ENCODE results near the gene CRNN. TPM values are rescaled to one million over a fixed set of nuclear protein-coding genes. Genes with fewer than 3 reads are reported as not detected.

CRNN gene
- total RNA-seq, 2 donors from 2014 or later, result not detected

GRCh38 chr1:152447484-152447883 is 33.4 kb upstream of the CRNN start:
- Histone ChIP-seq H3K27ac (ENCODE audit: low read depth, low read length) (no peak overlapping the region), H3K9me3 (ENCODE audit: control insufficient read depth, low read length) (peaks cover 78% of the 10 kb centered on the region), H3K27me3 (ENCODE audit: control insufficient read depth, insufficient read depth, low read length, poor library complexity, severe bottlenecking) (no peaks in the 10 kb centered on the region), H3K36me3 (ENCODE audit: control insufficient read depth, insufficient read depth, low read length) (no peaks in the 10 kb centered on the region), H3K9ac (ENCODE audit: extremely low read depth, low read length, poor library complexity, severe bottlenecking) (no peak overlapping the region), H3K4me1 (ENCODE audit: control insufficient read depth, insufficient read depth, low read length) (no peaks in the 10 kb centered on the region), H3K4me3 (ENCODE audit: low read length) (no peak overlapping the region)
- Mint-ChIP-seq H3K9me3 (peaks cover 35% of the 10 kb centered on the region), H3K36me3 (ENCODE audit: low read depth) (no peaks in the 10 kb centered on the region), H3K4me3 (no peak overlapping the region), H3K27ac (no peak overlapping the region), H3K4me1 (no peaks in the 10 kb centered on the region), H3K27me3 (ENCODE audit: insufficient read depth) (no peaks in the 10 kb centered on the region)
- 29 to 34% methylated on average over 4 of the region's 4 CpGs for WGBS, 2 experiments (ENCODE audit: insufficient coverage in 1 of 2, insufficient read length in 1 of 2)
- TF ChIP-seq CTCF (conservative IDR thresholded peaks at IDR 0.05), result no peak
- DNase-seq, result no peak

- 45 to 65% methylated on average over 4 of the region's 4 CpGs for WGBS, 2 experiments (ENCODE audit: insufficient coverage in 1 of 2, insufficient read length in 1 of 2)
- Histone ChIP-seq H3K9me3 (ENCODE audit: control insufficient read depth, low read length) (peaks cover 74% of the 10 kb centered on the region), H3K4me3 (ENCODE audit: low read length) (no peak overlapping the region), H3K4me1 (ENCODE audit: control insufficient read depth, insufficient read depth, low read length) (no peaks in the 10 kb centered on the region), H3K27me3 (ENCODE audit: control insufficient read depth, insufficient read depth, low read length, poor library complexity, severe bottlenecking) (no peaks in the 10 kb centered on the region), H3K27ac (ENCODE audit: low read depth, low read length) (no peak overlapping the region), H3K36me3 (ENCODE audit: control insufficient read depth, insufficient read depth, low read length) (no peaks in the 10 kb centered on the region), H3K9ac (ENCODE audit: extremely low read depth, low read length, poor library complexity, severe bottlenecking) (no peak overlapping the region)
- Mint-ChIP-seq H3K27me3 (ENCODE audit: insufficient read depth) (no peaks in the 10 kb centered on the region), H3K9me3 (peaks cover 57% of the 10 kb centered on the region), H3K4me3 (no peak overlapping the region), H3K4me1 (no peaks in the 10 kb centered on the region), H3K27ac (no peak overlapping the region), H3K36me3 (ENCODE audit: low read depth) (no peaks in the 10 kb centered on the region)
- no peak for DNase-seq
- no peak for TF ChIP-seq CTCF (conservative IDR thresholded peaks at IDR 0.05)
Measured at GRCh38 chr1:152444045-152444444, 30.0 kb upstream of the CRNN start.

GRCh38 chr1:152442765-152443164 is 28.7 kb upstream of the CRNN start:
- Mint-ChIP-seq H3K27me3 (ENCODE audit: insufficient read depth) (no peaks in the 10 kb centered on the region), H3K36me3 (ENCODE audit: low read depth) (no peaks in the 10 kb centered on the region), H3K4me1 (no peaks in the 10 kb centered on the region), H3K27ac (no peak overlapping the region), H3K4me3 (no peak overlapping the region), H3K9me3 (peaks cover 70% of the 10 kb centered on the region)
- H3K9ac ChIP-seq (ENCODE audit: extremely low read depth, low read length, poor library complexity, severe bottlenecking), result no peak overlapping the region
- peaks cover 74% of the 10 kb centered on the region for H3K9me3 ChIP-seq (ENCODE audit: control insufficient read depth, low read length)
- no peak for TF ChIP-seq CTCF (conservative IDR thresholded peaks at IDR 0.05)
- DNase-seq, result no peak
- WGBS, 2 experiments (ENCODE audit: insufficient coverage in 1 of 2, insufficient read length in 1 of 2), result 70 to 83% methylated on average over 1 to 3 of the region's 3 CpGs
- no peaks in the 10 kb centered on the region for H3K27me3 ChIP-seq (ENCODE audit: control insufficient read depth, insufficient read depth, low read length, poor library complexity, severe bottlenecking)
- H3K4me1 ChIP-seq (ENCODE audit: control insufficient read depth, insufficient read depth, low read length), result no peaks in the 10 kb centered on the region
- no peak overlapping the region for H3K4me3 ChIP-seq (ENCODE audit: low read length)
- no peaks in the 10 kb centered on the region for H3K36me3 ChIP-seq (ENCODE audit: control insufficient read depth, insufficient read depth, low read length)
- H3K27ac ChIP-seq (ENCODE audit: low read depth, low read length), result no peak overlapping the region
